ENCODE data around the gene RHBDL1.
"Not testable (repeated sequence)": the region's sequence is repeated elsewhere in the genome, so short reads cannot be mapped to it uniquely, and the experiment has no call there.

RHBDL1 gene

DNA sequence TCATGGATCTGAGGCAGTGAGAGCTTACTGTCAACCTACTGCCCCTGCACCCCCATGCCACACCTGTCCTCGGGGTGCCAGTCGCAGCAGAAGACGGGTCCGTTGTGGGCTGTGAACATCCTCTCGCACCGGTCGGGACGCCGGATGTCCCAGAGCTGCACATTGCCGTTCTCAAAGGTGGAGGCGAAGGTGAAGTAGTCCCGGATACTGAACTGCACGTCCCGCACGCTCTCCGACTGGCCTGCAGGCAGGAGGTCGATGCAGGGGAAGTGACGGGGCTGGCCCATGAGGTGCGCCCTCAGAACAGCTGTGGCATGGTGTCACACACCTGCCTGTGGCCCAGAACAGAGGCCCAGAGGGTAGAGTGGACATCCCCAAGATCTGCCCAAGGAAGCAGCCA lies 12.0 kb downstream of the RHBDL1 start:
- DNase-seq = no peak

DNA sequence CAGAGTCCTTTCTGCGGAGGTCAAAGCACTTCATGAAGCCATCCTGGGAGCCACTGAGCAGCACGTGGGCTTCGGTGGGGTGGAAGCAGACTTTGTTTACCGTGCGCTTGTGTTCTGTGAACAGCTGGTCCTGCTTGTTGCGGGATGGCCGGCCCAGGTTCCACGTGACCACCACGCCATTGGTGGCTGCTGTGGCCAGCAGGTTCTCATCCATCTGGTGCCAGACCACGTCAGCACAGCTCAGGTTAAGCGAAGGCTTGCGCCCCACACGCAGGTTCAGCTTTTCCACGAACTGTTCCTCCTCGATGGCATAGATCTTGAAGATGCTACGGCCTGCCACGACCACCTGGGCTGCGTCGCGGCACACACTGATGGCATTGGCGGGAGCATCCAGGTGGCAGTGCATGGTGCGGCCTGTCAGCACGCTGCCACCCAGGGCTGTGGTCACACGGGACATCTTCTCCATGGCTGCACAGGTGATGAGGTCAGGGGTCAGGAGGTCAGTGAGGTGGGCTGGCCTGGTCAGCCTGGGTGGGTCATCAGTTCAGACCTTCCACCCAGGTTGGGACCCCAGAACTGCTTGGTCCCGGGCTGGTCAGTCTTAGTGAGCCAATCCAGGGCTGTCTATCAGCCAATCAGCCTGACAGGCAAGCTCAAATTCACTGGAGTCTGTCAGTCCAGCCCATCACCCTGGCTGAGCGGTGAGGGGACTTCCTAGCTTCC lies 13.9 kb downstream of the RHBDL1 start:
- DNase-seq = no peak

DNA sequence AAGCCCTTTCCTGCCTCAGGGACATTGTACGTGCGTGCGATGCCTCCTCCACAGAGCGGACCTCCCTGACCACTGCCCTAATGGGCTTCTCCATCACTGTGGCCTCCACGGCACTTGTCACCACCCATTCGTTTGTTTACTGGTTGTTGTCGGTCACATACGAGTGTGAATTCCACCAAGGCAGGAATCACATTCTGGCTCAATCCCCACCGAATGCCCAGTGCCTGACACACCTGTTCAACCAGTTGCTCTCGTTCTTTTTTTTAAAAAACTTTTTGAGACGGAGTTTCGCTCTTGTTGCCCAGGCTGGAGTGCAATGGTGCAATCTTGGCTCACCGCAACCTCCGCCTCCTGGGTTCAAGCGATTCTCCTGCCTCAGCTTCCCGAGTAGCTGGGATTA lies 15.8 kb downstream of the RHBDL1 start:
- not testable (repeated sequence) for DNase-seq

DNA sequence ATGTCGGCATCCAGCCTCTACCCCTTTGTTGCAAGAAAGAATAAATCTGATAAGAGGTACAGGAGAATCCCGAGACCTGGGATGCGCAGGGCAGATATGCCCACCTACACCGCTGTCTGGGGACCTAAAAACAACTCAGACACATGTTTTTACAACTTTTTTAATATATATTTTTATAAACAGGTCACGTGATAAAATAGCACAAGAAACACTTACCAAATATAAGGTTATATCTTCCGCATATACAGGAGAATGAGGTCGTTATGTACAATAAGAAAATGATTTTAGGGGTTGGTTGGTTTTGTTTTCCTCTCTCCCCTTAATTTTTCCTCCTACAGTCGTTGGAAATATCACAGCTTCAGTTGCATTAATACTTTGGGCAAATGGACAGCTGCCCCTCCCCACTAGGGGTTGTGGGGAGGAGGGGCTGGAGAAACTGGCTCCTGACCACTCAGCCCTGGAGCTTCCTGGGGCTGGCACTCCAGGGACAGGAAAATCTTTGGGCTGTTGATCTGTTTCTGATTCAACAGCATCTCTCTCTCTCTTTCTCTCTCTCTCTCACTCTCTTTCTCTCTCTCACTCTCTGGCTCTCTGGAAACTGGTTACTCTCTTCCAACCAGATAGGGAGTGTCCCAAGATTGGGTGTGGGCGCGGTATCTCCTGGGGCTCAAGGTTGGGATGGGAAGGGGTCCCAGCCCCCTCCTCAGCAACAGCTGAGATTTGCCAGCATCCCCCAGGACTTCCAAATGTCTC lies 17.1 kb downstream of the RHBDL1 start:
- no peak for DNase-seq

DNA sequence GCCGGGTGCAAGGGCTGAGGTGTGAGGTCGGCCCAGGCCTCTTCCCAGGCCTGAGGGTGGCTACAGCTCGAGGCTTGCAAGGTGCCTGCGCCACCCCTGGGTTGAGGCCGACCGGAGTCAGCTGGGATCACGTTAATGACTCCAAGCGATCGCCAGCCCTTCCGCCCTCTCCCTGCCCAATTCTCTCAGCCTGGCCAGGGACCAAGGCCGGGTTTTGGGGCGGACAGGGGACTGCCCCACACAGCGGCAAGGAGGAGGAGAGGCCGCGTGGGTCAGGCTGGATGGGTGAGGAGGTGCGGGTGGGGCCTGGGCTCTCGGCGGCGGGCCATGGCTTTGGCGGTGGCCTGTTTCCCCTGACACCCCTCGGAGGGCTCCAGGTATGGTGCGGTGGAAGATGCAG lies 17.9 kb downstream of the RHBDL1 start:
- no peak for DNase-seq

DNA sequence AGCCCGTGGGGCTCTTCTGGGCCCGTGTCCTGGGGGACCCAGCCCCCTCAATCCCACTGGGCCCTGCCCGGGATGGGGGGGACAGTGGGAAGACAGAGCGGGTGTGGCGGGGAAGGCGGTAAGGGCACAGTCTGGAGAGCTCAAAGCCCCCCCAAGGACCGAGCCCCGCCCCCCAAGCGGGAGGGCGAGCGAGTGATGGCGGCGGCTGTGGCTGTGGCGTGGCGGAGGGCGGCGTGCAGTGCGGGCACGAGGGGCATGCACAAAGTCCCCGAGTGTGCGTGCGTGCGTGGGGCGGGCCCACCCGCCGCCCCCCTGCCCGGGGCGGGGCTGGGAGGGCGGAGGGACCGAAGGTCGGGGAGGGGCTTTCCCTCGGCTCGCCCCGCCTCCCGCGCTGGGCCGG lies 18.3 kb downstream of the RHBDL1 start:
- no peak for DNase-seq

DNA sequence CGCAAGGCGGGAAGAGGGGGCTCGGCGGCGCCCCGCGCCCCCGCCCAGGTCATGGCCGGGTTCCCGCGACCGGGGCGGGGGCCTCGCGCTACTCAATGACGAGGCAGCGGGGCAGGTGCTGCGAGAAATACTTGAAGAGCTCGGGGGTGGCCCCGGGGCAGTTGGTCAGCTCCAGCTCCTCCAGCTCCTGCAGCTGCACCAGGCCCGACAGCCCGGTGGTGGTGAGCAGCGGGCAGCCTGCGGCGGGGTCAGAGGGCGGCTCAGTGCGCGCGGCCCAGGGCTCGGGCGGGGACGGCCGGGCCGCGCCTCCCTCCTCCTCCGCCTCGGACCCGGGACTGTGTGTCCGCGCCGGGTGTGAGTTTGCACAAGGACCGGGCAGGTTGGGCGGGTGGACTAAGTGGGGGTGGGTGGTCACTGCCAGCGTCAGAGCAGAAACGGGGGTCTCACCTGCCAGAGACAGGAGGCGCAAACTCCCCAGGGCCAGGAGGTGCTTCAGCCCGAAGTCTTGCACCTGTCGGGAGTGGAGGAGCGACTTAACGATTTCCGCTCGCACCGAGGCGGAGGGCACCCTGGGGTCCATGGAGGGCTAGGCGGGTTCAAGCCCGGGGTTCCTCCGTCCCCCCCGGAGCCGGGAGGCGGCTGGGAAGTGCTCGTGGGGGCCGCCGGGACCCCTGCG lies 18.9 kb downstream of the RHBDL1 start:
- DNase-seq = no peak

DNA sequence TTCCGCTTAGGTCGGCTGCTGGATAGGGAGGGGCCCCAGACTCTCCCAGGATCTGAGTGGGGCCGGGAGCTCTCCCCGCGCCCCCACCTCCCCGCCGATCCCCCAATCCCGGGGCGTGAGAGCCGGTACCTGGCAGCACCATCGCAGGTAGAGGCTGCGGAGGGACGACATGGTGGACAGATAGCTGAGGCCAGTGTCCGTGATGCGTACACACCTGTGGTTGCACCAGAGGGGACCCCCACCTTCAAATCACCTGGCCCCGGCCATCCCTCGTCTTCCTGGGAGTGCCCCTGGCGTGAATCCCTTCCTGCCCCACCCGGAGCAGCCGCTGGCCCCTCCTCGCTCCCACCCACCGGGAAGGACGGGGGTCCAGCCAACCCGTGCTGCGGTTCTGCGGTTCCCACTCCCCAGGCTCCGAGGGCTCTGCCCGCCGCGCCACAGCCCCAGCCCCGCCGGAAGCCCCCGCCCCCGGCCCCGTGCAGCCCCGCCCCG lies 19.4 kb downstream of the RHBDL1 start:
- no peak for DNase-seq

DNA sequence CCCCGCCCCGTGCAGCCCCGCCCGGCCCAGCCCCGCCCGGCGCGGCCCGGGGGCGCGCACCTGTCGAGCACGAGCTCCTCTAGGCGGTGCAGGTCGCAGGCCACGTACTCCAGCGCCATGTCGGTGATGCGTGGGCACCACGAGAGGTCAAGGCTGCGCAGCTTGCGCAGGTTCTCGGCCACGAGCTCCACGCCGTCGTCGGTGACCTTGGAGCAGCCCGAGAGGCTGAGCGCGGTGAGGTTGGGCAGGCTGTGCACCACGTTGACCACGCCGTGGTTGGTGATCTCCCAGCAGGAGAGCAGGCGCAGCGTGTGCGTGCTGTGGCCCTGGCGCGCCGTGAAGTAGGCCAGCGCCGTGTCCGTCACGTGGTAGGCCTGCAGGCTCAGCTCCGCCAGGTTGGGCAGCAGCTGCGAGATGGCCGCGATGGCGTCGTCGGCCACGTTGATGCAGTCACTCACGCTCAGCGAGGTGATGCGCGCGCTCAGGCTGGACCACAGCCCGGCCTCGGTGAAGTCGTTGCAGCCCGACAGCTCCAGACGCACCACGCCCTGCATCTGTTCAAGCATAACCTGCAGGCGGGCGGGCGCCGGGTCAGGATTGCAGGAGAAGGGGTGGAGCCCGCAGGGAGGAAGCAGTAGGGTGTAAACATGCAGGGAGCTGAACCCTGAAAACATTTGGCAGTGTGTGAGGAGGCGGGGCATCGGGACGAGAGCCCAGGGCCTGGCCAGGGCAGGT lies 20.1 kb downstream of the RHBDL1 start:
- no peak for DNase-seq

DNA sequence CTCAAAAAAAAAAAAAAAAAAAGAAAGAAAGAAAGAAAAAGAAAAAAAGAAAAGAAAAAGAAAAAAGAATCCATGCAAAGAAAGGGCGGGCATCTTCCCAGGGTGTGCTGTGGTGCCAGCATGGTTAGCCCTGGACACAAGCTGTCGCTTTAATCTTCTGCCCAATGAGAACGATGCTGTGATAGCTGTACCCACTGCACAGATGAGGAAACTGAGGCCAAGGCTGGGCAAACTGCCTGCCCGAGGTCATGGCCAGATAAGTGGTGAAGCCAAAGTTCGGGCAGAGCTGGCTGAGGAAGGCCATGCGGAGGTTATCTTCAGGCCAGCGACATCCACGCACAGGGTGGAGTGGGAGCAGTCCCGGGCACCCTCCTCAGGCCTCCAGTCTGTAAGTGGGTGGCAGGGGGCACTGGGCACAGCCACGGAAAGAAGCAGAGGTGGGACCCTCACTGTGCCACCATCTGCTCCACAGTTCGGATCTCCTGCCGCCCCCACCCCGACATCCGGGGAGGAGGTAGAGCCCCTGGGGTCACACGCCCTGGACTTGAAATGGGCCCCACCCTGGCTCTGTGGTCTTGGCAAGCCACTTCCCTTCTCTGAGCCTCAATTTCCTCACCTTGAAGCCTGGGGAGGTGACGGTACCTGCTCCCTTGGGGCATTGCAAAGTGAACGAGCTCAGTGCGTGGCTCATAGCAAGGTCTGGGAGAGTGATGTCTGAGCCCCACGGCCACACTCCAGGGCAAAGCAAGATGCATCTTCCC lies 23.6 kb downstream of the RHBDL1 start:
- no peak for DNase-seq

DNA sequence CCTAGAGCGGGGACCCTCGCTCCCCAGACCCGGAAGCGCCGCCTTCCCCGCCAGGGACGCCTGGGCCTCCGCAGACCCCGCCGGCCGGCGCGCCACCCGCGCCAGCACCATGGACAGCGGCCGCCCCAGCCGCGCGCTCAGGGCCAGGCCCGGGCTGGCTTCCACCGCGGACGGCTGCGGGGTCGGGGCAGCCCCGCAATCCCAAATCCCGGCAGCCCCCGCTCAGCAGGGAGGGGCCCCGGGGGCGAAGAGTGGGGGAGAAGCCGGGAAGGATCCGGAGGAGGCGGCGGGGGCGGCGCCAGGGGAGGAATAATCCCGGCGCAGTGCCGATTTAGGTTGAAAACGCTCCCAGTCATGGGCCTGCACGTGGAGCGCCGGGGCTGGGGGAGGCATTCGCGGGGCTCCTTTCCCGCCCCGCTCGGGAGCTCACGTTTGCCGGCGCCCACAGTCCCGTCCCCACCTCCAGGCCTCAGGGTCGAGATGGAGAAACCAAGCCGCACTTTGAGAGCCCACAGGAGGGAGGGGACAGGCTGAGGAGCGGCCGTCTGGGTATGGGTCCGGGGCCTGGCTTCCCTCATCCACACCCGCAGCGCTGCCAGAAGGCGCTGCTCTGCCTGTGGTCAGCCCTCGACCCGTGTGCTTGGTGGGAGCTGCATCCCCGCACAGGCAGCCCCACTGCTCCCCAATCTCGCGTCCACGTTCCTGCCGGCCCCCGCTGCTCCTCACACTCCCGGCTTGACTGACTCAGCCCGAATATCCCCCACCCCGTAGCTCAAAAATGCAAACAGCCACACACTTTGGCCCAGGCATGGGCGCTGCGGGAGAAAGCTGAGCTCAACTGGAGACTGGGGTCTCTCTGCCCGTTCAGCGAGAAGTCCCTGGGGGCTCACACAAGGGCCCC lies 25.5 kb downstream of the RHBDL1 start:
- no peak for DNase-seq

DNA sequence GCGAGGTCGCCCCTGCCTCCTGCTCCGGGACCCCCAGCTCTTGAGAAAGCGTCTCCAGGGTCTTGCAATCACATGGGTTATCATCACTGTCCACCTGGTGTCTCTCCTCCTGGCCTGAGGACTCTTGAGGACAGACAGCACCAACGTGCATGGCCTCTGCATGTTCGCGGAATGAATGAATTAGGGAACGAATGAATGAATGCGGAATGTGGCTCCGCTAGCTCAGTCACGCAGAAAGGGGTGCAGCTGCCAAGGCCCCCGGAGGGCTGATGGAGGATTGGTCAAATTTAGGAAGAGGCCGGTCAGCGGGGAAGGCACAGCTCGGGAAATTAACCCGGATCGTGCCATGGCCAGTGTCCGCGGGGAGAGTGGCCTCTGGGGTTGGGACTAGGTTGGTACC lies 26.9 kb downstream of the RHBDL1 start:
- no peak for DNase-seq

DNA sequence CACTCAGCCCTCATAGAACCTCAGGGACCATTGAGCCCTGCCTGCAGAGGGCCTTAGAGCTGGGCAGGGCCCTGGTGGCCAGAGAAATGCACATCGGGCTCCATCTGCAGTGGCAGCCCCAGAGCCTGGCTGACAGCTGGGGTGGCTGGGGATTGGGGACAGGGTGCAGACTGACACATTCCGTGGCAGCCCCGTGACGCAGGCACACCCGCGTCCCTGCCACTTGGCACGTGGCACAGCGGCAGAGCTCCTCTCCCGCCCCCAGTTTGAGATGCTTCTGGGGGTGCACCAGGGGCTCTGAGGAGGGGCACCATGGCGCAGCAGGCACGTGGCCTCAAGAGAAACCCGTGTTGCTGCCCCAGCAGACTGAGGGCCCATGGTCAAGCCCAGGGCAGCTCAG lies 27.9 kb downstream of the RHBDL1 start:
- DNase-seq = no peak

DNA sequence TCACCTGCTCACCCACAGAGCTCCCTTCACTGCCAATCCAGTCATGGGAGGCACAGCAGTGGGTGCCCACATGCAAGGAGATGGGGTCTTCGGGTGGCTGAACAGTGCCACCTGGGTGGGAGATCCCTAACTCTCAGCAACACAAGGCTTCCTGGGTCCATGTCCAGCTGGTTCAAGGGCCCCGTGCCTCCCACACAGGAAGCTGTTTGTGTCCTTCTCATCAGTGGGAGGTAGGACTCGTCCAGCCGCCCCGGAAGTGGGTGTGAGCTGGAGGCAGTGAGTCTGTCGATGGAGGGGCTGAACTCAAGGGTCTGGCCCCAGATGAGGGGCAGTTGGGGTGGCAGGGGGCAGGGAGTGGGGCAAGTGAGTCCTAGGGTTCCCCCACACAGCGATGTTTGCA lies 28.6 kb downstream of the RHBDL1 start:
- no peak for DNase-seq

DNA sequence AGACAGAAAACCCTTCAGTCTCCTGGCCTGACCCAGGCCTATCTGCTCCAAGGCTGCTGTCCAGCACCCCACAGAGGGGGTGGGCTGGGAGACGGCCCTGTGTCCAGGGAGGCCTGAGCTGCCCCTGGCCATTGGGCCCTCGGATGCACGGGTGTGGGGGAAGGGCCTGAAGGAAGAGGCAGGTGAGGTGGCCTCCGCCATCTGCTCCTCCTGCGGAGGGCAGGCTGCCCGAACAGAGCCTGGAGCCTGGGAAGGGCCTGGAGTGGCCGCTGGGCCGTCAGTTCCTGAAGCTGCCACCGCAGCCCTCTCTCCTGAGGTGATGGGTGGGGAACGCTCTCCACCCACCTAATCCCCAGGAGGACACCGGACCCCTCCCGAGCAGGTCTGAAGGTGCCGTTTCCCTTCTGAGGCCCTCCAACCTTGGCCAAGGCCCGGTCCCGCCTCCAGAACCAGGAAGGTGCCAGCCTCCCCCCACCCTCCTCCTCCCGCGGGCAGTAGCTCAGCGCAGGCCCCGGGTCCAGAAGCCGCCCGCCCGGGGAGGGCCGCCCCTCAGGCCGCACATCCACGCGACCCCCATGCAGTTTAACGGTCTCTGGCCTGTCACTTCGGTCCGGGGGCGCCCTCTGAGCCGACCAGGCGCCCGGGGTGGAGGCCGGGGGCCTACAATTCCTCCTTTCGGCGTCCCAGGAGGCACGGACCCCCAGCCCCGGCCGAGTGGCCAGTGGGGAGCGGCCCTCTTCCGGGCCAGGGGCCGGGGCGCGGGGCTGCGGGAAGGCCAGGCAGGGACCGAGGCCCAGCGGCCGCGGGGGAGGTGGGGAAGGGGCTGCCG lies 29.3 kb downstream of the RHBDL1 start:
- no peak for DNase-seq

DNA sequence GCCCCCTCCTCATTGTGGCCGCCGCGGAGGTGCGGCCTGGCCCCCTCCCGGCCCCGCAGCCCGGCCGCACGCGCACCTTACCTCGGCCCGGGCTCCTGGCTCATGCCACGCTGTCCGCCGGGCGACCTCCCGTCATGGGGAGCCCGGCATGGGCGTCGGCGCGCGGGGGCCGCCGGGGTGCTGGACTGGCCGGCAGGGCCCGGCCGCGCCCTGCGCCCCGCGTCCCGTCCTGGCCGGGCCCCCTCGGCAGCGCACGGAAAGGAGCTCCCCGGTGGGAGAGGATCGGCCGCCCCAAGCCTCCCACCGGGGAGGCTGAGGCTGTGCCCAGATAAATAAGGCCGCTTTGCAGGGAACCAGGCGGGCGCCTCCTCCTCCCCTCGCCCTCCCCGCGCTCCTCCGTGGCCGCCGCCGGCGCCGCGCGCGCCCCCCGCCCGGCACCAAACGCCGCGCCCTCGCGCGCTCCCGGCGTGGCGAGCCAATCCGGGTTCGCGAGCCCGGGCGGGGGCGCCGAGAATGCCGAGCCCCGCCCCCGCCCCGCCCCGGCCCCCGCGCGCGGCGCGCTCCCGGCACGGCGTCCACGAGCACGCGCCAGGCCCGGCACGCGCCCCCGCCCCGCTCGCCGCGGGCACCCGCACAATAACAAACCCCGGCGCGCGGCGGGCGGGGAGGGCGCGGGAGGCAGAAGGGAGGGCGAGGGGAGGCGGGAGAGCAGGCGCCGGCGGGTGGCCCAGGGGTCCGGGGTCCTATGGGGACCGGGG lies 30.1 kb downstream of the RHBDL1 start, which contains the start of gene FBXL16:
TSS of gene FBXL16 (minus strand) at position 371 of the 758 bp plus-strand sequence. CDS start 8,396 bp downstream, outside the sequence.
- no peak for DNase-seq

DNA sequence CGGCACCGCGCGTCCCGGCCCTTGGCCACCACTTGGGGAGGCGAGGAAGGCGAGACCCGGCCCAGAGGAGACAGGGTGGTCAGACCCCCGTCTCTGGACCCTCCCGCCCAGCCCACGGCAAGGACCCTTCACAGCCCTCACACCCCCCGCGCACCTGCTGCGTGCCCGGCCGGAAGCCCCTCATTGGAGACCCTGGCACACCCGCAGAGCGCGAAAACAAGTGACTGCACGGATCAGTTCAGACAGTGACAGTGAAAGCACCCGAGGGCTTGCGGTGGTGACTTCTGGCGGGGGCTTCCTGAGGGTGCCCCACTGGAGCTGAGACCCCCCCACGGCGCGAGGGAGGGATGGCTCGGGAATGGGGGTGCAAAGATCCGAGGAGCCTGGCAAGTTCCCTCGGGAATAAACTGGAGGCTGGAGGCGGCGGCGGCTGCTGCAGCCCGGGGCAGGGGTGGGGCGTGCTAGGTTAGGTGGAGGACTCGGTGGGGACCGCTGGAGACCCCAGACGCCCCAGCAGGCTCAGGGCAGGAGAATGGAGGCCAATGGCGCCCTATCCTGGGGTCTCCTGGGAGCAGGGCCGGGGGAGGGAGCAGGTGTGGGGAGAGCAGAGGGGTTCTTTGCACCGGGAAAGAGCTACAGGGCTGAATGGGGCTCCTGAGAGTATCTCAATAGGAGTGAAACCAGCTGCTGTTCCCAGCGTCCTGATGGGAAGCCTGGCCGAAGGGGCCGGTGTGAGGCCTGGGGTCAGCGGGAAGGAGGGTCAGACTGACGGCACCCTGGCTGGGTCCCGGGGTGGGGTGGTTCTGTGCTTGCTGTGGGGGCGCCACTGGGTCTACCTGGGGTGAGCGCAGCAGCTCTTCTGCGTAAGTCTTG lies 31.0 kb downstream of the RHBDL1 start:
- DNase-seq = no peak

DNA sequence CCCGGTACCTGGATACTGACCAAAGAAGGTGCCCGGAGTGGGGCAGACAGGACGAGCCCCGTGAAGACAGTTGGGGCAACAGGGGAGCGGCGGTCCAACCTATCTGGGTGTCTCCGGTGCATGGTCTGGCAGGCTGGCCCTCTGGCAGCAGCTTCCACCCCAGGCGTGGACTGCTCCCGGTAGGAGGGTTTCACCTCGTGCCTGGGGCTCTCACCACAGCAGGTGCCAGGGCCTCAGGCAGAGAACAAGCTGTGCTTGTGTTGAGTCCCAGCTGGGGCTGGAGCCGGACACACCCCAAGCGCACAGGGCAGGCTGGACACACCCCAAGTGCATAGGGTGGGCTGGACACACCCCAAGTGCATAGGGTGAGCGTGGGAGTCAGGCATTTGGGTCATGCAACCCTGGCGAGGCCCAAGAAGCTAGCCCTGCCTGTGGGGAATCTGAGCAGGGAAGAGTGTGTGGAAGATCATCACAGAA lies 31.6 kb downstream of the RHBDL1 start:
- no peak for DNase-seq

Data from cerebellar nuclear complex (tissue), 1 donor.